GM21576 (cell line): Measurements from ENCODE around the gene EXD2.
"Not testable (repeated sequence)": the region's sequence is repeated elsewhere in the genome, so short reads cannot be mapped to it uniquely, and the experiment has no call there.

Experiments
- ATAC-seq: cut with Tn5 transposase; IDR thresholded peaks from one replicate; pipeline ENCODE4 v1.9.1; 2021; ENCODE audit warnings: mild to moderate bottlenecking, moderate library complexity; ENCODE audit not compliant: unreplicated experiment

Gene EXD2, protein sequence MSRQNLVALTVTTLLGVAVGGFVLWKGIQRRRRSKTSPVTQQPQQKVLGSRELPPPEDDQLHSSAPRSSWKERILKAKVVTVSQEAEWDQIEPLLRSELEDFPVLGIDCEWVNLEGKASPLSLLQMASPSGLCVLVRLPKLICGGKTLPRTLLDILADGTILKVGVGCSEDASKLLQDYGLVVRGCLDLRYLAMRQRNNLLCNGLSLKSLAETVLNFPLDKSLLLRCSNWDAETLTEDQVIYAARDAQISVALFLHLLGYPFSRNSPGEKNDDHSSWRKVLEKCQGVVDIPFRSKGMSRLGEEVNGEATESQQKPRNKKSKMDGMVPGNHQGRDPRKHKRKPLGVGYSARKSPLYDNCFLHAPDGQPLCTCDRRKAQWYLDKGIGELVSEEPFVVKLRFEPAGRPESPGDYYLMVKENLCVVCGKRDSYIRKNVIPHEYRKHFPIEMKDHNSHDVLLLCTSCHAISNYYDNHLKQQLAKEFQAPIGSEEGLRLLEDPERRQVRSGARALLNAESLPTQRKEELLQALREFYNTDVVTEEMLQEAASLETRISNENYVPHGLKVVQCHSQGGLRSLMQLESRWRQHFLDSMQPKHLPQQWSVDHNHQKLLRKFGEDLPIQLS

DNA sequence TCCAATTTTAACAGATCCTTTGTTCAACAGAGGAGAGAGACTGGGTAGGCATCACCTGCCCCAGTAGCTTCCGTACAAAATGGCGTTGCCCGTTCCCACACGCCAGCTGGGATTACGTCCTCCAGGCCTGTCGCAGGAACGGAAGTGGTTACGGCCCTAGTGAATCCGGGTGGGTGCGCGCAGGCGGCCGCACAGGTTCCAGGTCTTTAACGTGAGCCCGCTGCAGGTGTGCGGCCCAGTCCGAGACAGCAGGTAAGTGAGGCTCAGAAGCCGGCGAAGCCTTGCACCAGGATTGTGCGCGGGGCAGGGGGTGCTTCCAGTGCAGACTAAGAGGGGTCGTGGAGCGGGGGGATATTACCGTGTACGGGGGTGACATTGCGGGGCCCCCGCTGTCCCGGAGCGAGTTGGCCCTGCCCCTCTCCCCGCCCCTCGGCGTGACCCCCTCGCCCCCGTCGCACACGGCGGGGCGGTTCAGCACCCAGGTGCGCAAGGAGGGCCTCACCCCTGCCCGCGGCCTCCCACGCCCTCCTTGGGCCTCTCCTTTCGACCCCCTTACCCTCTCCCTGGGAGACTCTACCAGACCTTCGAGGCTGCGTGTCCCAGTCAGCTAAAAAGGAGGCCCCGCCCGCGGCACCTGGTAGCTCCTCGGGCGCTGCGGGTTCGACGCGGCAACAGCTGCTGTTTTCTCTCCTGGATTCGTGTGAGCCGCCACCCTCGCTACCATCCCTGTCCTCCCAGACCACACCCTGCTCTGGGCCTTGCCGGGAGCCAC lies at the start of gene EXD2:
TSS of gene EXD2 (plus strand) at position 159 of the 772 bp plus-strand sequence. CDS start 17,973 bp downstream, outside the sequence.
- peak; percentile 86 for ATAC-seq

DNA sequence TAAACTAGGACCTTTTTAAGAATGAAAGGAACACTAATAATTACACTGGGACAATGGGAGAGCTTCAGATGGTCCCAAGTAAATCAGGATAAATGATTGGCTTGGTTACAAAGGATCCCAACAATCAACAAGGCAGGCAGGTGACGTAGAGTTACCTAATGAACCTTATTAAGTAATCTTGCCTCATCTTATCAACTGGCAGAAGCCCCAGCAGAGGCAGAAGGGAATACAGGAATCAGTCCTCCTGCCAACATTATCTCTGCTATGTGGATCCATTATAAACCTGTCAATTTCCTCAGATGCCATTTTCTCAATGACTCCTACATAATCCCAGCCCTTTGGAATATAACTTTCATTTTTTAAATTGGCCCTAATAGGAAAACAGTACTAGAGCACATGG lies 49.7 kb upstream of the EXD2 start:
- ATAC-seq: no peak

DNA sequence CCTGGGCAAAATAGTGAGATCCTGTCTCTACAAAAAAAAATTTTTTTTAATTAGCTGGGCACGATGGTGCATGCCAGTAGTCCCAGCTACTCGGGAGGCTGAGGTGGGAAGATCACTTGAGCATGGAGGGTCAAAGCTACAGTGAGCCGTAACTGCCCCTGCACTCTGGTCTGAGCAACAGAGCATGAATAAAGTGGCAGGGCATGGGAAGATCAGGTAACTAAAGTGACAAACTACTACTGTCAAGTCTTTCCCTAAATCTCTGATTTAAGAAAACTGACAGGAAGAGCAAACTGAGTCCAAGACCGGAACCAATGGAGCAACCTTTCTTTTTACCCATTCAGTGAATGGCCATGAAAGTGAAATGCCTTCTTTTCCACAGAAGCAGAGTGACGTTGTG lies 49.2 kb upstream of the EXD2 start:
- no peak for ATAC-seq

DNA sequence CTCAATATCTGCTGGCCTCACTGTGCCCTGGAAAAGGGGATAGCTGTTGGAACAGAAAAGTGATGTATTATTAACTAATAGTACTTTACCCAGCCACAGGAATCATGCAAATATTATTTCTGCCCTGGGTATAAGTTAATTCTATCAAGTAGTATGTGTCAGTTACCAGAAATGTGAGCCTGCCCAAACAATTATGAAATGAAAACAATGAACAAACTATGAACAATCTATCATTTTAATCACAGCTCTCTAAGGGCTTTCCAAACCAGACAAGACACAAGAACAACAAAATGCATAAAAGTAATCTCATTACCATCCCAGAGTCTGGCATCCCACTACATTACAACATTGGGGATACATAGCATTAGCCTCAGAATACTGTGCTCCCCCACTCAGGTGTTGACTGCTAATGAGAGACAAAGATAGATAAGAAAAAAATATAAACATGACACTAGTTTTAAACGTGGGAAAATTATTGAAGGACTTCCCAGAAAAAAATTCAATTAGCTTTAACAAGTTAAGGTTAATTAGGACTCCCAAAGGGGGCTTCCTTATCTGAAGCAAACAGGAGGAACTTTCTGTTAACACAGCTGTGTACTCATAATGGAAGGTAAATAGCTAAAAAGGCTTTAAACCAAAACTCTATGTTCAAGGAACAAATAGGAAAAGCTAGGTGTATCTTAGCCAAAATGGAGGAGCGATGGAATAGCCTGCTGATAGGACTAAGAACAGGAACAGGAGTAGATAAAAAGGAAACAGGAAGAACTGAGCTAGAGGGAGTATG lies 41.6 kb upstream of the EXD2 start:
- no peak for ATAC-seq

DNA sequence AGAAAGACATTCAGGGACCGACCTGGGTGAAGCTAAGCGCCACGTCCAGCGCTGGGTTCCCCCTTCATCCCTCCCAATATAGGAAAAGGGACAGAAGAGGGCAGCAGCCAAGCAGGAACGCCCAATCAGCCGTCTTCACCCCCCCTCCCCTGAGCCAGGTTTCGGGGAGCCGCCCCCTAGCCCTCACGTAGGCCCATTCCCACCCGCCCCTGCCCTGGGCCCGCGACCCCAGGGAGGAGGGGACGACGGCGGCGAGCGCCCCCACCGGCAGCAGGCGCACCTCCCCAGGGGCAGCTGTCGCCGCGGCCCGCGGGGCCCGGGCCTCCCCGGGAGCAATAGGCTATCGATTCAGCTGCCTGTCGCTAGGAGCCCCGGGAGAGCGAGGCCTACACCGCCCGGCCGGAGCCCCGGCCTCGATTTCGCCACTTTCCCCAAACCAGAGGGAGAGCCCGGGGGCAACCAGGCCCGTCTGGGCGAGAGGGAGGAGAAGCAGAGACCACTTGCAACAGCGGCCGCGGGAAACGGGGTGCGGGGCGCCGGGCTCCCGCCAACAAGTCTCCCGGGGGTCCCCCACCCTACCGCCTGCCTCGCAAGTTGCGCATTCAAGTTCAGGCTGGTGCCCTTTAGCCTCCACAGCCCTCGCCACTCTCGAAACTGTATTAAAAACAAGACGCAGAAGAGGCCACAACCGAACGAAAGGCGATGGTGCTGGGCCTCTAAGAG lies 39.7 kb upstream of the EXD2 start:
- peak; percentile 49 for ATAC-seq

DNA sequence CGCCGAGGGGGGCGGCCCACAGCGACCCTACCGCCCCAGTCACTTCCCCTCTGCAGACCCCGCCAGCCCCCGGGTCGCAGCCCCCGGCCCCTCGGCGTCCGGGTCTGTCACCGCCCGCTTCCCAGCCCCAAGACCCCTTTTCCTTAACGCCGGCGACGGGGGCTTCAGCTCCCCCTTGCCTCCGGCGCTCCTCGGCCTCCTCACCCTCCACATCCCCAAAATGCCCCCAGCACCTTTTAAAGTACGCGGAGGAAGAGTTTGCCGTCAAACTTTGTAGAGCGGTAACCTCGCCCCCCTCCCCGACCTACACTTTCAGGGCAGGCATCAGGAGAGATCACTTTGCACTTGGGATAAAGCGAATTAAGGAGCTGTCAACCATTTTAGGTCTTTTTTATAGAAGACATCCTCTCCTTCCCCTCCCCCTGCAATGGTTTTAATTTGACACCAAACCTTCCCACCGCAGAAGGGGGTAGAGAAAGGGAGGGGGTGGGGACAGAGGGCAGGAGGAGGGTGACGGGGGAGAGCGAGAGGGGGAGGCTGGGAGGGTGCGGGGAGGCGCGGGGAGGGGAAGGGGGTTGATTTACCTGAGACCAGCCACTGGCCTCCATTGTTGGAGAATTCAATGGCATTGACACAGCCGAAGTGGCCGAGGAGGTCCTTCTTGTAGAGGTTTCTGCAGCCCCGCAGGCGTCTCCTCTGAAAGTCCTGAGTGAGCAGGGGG lies 39.0 kb upstream of the EXD2 start:
- ATAC-seq: peak; percentile 2

DNA sequence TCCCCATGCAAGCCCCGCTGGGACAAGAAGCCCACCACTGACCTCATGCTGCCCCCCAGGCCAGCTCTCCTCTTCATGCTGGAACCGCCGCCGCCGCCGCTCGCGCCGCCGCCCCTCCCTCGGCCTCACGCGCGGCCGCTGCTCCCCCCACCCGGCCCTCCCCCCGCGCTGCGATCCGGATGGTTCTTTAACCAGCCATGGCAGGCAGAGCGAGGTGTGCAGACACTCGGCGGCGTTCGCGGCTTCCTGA lies 38.5 kb upstream of the EXD2 start, which contains the start of gene DCAF5:
TSS of gene DCAF5 (minus strand) at position 218 of the 250 bp plus-strand sequence. CDS start at position 77, 141 bp downstream.
- no peak for ATAC-seq

DNA sequence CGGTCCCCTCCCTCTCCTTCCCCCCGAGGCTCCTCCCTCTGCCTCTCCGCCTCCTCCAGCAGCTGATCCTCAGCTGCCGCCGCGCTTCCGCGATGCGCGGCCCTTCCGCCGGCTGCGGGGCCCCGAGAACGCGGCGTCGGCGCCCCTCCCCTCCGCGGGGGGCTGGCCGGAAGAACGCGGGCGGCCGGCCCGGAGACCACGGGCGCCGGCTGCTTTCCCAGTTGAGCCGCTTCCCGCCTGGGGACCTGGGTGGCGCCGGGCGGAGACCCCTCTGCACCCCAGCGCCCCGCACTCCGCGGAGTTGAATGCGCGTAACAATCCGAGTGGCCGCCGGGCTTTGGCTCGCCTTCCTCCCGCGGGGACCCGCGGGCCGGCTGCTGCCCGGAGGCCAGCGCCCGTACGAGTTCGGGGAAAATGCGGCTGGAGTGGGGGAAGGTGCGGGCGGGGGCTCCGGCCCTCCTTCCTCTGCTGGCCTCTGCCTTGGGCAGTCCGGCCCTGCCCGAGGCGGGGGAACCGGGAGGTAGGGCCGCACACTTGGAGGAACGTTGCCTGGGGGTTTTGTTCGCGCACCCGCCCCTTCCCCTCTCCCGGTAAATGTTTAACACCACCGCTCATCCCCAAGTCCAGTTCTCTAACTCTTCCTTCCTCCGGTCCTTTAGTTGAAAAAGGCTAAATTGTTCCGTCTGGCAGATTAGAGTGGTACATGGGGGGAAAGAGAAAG lies 38.0 kb upstream of the EXD2 start:
- peak; percentile 80 for ATAC-seq

DNA sequence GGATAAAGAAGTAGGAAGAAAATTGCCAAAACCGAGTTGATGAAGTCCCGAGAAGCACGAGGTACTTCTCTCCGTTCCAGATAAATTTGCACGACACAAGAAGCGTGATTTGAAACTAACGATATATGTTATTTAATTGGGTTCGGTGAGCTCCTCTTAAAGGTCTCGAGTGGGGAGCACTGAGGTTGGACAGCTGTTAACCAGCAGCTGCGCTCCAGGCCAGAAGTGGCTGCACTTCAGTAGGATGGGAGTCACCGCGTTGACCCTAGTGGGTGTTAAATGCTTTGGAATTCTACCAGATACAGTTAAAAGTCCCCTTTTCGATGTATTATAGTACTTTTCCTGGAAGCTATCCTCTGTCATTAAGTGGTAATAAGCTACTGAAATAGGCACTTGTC lies 37.4 kb upstream of the EXD2 start:
- no peak for ATAC-seq

DNA sequence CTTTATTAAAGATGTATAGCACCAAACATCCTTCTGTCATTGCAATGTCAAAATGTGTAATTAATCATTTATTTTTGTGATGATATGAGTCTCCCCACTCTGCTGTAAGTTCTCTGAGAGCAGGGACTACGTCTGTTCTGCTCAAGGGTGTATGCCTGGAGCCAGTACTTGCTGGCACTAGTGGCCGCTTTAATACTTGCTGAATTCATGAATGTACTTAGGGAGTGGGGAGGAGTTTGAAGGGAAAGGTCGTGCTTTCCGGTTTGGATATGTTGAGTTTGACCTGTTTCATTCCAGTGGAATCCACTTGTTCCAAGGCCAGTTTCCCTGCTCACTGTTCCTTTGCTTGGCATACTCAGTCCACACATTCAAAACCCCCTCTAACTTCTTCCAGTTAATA lies 36.5 kb upstream of the EXD2 start:
- ATAC-seq: no peak

DNA sequence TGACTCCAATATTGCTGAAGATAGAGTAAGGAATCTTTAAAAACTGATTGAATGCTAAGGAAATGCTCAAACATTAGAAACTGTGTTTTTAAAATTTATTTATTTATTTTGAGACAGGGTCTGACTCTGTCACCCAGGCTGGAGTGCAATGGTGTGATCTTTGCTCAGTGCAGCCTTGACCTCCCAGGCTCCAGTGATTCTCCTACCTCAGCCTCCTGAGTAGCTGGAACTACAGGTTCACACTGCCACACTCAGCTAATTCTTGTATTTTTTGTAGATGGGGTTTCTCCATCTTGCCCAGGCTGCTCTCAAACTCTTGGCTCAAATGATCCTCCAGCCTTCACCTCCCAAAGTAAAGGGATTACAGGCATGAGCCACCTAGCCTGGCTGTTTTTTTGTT lies 35.1 kb upstream of the EXD2 start:
- no peak for ATAC-seq

DNA sequence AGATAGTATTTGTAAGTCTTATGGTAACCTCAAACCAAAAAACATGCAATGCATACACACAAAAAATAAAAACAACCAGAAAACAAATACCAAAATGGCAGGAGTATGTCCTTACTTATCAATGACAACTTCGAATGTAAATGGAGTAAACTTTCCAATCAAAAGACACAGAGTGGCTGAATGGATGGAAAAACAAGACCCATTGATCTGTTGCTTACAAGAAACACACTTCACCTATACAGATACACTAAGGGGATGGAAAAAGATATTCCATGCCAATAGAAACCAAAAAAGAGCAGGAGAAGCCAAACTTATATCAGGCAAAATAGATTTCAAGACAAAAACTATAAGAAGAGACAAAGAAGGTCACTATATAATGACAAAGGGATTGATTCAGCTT lies 29.7 kb upstream of the EXD2 start:
- ATAC-seq: no peak

DNA sequence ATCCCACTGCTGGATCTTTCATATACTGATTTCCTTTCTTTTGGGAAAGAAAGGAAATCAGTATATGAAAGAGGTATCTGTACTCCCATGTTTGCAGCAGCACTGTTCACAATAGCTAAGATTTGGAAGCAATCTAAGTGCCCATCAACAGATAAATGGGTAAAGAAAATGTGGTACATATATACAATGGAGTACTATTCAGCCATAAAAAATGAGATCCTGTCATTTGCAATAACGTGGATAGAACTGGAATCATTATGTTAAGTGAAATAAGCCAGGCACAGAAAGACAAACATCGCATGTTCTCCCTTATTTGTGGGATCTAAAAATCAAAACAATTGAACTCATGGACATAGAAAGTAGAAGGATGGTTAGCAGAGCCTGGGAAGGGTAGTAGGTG lies 25.5 kb upstream of the EXD2 start:
- not testable (repeated sequence) for ATAC-seq

DNA sequence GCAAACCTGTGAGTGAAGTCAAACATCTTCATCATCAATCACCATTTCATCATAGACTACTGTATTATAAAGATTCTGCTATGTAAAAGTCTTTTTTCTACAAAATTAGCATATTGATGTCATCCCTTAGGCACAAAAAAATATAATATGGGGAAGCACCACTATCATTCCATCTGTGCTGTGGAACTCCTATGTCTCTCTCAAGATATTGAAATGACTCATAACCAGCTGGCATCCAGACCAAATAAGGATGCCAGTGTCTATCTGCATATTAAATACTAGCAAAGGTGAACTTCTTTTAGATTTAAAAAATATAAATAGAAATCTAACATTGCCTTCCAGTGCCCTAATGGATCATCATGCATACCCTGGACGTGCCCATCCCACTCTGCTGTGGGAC lies 20.5 kb upstream of the EXD2 start:
- no peak for ATAC-seq

DNA sequence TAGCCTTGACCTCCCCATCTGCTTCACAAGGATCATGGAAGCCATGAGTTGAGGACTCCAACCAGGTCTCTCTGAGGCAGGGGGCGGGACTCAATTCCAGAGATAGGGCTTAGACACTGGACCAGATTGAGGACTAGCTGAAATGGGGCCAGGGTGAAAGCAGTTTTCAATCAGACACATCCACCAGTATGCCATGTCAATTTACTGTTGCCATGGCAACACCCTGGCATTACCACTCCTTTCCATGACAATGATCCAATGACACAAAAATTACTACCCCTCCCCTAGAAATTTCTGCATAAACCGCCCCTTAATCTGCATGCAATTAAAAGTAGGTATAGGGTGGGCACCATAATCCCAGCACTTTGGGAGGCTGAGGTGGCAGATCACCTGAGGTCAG lies 19.7 kb upstream of the EXD2 start:
- ATAC-seq: no peak

DNA sequence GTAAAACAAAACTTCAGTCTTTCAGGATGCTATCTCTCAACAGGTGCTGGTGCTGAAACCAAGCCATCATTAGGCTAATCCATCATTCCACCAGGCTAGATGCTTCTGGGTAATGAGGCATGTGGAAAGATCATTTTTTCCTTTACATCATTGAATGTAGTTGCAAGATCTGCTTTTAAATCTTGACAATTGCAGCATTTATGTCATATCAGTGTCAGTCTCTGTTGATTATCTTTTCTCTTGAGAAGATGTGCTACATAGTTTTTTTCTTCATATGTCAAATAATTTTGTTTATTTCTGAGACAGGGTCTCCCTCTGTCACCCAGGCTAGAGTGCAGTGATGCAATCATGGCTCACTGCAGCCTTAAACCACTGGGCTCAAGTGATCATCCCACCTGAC lies 16.2 kb upstream of the EXD2 start:
- no peak for ATAC-seq

DNA sequence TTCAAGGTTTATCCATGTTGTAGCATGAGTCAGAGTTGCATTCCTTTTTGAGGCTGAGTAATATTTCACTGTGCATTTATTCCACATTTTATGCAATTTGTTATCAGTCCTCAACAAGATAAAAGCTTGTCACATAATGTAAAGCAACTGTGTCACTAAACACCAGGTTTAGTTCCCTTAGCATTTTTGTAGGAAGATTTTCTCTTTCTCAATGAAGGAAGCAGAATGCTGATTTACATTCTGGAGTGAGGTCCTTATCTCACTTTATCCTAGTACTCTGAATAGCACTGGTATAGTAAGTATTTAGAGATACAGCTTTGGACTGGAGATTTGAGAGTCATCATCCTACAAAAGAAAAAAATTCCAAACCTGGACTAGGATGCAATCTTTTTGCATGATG lies 9.8 kb upstream of the EXD2 start:
- no peak for ATAC-seq

DNA sequence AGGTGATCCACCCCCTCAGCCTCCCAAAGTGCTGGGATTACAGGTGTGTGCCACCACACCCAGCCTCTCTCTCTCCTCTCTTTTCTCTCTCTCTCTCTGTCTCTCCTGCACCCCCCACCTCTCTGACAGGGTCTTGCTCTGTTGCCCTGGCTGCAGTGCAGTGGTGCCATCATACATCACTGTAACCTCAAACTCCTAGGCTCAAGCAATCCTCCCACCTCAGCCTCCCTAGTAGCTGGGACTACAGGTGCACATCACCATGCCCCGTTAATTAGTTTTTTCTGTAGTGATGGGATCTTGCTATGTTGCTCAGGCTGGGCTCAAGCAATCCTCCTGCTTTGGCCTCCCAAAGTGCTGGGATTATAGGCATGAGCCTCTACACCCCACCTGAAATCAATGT lies 8.7 kb upstream of the EXD2 start:
- not testable (repeated sequence) for ATAC-seq

DNA sequence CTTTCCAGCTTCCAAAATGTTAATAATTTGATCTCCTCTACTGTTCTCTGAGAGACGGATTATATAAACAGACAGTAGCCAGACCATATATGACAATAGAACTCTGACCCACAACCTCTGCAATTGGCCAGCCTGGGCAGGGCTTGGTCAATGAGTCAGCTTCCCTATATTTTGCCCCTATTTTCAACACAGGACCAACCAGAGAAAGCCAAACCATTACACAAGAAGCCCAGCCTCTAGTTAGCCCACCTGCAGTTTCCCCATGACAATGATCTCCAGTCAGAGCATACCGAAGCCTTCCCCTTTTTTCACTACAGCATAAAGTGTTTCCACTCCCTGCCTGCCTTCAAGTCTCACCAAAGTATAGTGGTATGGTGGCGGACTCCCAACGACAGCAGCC lies 7.6 kb upstream of the EXD2 start:
- no peak for ATAC-seq
